Cardiac fibroblast (primary cell): ENCODE data around the gene LGR4.
"Not testable (repeated sequence)": the region's sequence is repeated elsewhere in the genome, so short reads cannot be mapped to it uniquely, and the experiment has no call there.

ENCODE experiments used
- DNase-seq, 2 donors: peaks; one replicate each; pipeline versions ENCODE4 v3.0.0 to v3.0.0-alpha.2; 2010; ENCODE audit warnings: low read depth in 2 of 2
- H3K4me3 ChIP-seq, 2 donors: replicated peaks in 1 of 2; 1 replicate in 1 of 2; 2 replicates in 1 of 2; pipeline ENCODE4 v1.5.1; 2011; ENCODE audit warnings: low read depth in 2 of 2, low read length in 2 of 2, mild to moderate bottlenecking in 2 of 2, moderate library complexity in 1 of 2
- CTCF ChIP-seq: IDR thresholded peaks from one replicate; pipeline ENCODE4 v1.5.1; 2011; ENCODE audit warnings: low read depth, mild to moderate bottlenecking, low read length, inconsistent platforms

Gene LGR4

DNA sequence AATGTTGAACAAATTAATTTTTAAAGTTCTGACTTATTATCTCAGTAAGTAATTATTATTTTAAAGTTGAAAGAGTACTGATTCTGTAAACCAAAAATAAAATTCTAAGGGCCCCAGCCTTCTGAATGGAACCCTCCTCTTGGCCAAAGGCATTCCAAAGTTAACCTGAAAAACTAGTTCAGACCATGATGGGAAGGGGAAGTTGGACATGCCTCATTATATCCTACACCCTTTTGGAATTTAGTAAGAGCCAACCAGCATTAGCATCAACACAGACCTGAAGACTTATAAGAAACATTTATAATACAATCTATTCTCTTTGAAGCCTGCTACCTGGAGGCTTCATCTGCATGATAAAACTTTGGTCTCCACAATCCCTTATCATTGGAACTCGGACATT, 18.9 kb downstream of the LGR4 start:
- DNase-seq, result no peak
- no peak overlapping the region for H3K4me3 ChIP-seq
- TF ChIP-seq CTCF, result no peak

GRCh38 chr11:27452147-27452546, 20.4 kb downstream of the LGR4 start:
- no peak for DNase-seq
- no peak for TF ChIP-seq CTCF
- no peak overlapping the region for H3K4me3 ChIP-seq

- H3K4me3 ChIP-seq, result no peak overlapping the region
- no peak for TF ChIP-seq CTCF
- peak in 1 of 2 donors; percentile 24 for DNase-seq
Measured at GRCh38 chr11:27451244-27451965, 21.2 kb downstream of the LGR4 start.

- H3K4me3 ChIP-seq, DNase-seq: not testable (repeated sequence)
Measured at GRCh38 chr11:27448184-27448540, 24.4 kb downstream of the LGR4 start.

- TF ChIP-seq CTCF, result no peak
- H3K4me3 ChIP-seq, result no peak overlapping the region
- DNase-seq, result peak; percentile 37 to 85
Measured at GRCh38 chr11:27447288-27448183, 25.1 kb downstream of the LGR4 start.

GRCh38 chr11:27445625-27446024, 27.0 kb downstream of the LGR4 start:
- TF ChIP-seq CTCF, result no peak
- no peak overlapping the region for H3K4me3 ChIP-seq
- DNase-seq, result no peak

DNA sequence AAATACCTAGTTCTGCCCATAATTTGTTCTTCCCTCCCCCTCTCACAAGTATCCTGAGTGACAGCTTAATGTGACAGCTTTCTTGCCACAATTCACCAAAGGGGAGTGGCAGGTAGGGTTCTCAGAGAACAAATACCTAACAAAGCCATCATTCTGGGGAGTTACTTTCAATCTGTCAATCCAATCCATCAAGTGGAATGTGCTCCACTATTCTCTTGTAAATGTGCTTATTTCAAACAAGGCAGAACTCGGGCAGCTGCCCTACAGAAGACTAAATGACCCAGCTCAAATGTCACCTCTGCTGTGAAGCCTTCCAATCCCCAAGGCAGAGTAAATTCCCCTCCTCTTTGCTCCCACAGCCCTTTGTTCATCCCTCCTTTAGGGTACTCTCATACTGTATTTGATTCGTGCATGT, 27.8 kb downstream of the LGR4 start:
- DNase-seq, result no peak
- H3K4me3 ChIP-seq, result no peak overlapping the region
- no peak for TF ChIP-seq CTCF
